Activated CD8-positive, alpha-beta memory T cell treated with anti-CD3 and anti-CD28 coated beads for 4 hours (primary cell): ENCODE data around the gene ANXA3.
"Not testable (repeated sequence)": the region's sequence is repeated elsewhere in the genome, so short reads cannot be mapped to it uniquely, and the experiment has no call there.

Experiments used
- DNase-seq, 2 donors: peaks; one replicate each; pipeline ENCODE4 v3.0.0-alpha.2; 2020; ENCODE audit warnings: low read depth in 2 of 2

Gene ANXA3

DNA sequence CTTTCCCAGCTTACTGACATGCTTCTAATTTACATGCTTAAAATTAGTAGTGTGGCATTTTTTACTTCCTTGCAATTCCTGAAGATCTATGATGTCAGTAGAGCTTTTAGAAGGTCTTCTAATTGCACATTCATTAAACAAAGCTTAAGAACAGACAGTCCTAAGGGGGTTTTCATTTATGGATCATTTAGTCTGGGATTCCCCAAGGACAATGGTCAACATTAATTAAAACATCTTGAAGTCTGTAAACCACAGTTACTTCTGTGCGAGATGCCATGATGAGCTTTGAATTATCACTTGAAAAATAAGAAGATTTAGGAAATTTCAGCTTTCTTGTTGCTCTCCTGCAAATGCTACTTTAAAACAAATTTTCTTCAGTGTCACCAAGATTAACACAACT is 20.2 kb downstream of the ANXA3 start:
- no peak for DNase-seq

DNA sequence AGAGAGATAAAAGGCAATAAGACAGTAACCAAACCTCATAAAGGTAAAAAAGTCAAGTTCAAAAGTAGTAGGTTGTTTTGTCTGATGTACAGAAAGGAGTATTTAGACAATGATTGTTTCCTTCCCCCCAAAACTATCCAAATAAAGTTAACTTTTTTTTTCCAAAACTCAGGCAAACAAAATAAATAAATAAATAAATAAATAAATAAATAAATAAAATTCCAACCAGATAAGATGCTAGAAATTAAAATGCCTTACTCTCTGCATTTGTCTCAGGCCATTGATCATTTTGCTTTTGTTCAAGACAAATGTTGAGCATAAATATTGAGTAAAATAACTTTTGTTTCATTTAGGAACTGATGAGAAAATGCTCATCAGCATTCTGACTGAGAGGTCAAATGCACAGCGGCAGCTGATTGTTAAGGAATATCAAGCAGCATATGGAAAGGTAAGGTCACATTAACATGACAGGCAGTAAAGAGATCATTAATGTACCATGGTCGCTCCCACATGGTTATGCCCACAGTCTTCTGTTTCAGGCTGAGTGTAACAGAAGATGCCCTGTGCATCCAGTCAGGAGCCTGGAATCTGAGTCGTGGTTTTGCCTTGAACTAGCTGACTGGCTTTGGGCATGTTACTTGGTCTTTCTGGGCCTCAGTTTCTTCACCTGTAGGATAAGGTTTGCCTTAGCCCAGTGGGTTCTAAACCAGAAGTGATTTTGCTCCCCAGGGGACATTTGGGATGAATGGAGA is 27.3 kb downstream of the ANXA3 start:
- no peak for DNase-seq

DNA sequence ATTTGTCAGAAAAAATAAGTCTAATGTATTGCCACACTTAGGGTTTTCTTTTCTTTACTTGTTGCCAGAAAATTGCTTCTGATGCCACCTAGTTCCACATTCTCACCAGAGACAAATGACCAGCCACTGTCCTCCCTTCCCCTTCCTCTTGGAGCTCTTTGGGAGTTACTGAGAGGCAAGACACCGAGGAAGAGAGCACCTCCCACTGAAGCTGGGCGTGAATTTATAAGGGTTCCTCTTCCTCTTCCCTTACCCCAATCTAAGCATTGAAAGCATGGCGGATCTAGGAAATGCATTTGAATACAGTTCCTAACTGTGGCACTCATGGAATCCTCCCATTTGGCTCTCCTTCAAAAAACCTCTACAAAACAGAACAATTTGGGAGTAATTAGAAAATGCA is 30.0 kb downstream of the ANXA3 start:
- DNase-seq, result no peak

DNA sequence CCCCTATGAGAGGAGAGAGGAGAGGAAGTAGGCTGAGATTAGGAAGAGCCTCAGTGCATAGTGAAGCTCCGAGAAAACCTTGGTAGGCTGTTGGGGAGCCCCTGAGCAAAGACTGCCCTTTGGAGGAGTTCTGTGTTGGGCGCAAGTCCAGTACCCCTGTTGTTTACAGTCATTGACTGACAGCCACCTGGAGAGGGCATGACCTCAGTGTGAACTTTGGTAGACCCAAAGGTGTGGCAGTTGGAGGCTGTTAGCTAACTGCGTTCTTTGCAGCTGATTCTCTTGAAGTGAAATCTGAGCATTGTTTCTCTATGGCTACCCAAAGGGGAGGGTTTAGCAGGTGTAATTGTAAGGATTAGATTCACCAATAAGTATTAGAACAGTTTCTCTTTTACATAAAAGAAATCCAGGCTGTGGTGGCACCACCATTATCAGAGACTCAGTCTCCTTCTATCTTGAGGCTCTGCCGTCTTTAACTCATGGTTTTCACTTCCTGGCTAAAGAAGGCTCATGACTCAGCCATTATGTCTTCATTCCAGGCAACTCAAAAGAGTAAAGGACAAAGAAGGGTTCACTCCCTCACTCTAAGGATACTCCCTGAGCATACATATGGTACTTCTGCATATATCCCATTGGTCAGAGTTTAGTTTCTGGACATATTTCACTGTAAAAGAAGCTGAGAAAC is 33.4 kb downstream of the ANXA3 start:
- DNase-seq, result no peak

DNA sequence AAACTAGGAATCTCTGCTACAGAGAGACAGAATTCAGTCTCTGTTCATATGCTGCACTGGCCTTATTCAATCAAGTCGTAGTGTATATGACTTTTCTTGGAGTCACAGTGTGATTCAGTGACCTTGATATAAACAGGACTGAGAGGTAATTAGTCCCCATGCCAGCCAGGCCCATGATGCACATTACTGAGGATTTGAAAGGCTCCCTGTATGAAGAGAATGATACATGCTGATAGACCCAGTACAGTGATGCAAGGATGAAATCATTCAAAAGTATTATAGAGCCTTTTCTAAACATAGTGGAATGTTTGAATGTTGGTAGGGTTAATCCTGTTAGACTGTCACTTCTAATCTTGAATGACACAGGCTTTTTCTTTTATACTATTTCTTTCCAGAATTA is 34.1 kb downstream of the ANXA3 start:
- no peak for DNase-seq

DNA sequence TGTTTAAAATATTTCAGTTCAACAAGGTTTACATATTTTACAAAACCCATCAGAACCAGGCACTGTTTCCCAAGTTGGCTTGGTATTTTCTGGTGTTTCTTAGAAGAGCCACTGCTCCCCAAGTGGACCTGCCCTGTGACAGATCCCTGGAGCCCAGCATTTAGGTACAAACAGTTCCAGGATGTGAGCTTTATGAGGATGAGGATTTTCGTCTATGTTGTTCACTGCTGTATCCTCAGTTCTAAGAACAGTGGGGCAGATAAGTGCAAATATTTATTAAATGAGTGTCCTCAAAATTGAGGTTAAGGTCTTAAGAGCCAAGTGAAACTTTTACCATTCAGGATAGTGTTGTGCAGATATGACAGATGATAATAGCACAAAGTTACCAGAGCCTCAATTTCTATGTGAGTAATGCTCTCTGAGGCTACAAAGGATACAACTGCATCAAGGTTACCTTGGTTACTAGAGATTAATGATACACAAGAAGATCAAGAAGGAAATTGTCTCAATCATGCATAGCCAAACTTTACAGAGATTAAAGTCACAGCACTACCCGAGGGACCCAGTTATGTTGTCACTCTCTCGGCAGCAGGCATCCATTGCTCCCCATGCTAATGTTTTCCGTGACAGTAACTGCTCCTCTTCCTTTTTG is 37.5 kb downstream of the ANXA3 start:
- DNase-seq, result no peak

DNA sequence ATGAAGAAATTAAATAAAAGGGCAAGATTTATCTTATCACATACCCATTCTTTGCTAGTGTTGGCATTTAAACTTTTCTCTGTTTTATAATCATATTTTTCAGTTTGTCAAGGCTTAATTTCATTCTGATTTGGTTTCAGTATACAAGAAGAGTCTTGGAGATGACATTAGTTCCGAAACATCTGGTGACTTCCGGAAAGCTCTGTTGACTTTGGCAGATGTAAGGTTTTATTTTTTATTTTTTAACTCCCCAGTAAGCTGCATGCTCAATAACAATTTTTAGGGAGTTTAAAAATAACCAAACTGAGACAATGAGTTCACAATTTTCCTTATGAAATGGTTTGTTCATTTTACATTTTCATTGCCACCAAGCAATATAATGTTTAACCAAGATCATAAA is 39.8 kb downstream of the ANXA3 start:
- no peak for DNase-seq

DNA sequence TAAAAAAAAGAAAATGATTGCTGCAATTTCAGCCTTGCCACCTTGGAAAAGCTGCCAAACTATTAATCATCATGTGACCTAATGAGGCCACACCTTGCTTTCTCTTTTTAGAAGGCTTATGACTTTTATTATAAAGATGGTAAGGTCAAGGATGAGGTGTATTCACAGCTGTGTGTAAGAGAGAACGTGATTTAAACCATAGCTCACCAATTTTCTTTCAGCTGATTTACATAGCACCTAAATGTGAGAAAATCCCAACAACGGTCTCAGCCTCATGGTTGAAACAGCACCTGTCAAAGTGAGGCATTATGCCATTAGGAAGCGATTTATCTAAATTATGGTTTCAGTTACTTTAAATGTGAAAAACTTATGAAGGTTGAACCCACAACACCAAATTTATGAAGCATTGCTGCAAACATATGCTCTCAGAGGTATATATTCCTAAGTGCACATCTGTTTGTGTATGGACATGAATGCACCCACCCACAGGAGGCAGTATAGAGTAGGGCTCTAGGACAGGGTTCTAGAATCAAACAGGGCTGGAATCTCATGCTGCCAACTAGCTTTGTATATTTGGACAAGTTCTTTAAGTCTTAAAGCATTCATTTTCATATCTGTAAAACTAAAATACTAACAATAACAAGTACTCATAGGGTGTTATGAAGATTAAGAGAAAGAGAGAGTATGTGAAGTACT is 40.7 kb downstream of the ANXA3 start:
- DNase-seq, result no peak

DNA sequence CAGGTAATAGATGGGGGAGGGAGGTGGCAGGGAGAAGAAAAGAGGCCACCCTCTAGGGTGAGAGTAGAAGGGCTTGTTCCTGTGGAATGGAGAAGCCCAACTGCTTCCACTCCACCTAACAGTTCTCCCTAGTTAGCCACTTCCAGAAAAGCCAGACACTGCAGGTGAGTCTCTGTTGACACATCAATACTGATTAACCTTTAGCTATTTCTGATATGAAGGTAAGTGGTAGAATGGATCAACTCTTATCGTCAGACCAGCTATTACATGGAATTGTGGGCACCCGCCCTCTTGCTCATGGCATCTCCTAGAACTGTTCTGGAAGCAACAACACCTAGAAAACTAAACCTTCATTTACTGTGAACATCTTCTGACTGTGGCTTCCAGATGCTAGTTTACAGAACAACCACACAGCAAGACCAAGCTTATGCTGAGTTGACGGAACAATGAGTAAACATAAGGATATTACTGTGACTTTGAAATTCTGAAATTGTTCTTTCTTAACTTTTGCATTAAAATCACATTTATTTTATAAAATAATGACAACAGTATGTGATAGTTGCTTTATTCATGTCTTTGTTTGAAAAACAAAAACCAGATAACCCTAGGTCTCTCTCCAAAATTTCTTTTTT is 44.7 kb downstream of the ANXA3 start:
- no peak for DNase-seq

DNA sequence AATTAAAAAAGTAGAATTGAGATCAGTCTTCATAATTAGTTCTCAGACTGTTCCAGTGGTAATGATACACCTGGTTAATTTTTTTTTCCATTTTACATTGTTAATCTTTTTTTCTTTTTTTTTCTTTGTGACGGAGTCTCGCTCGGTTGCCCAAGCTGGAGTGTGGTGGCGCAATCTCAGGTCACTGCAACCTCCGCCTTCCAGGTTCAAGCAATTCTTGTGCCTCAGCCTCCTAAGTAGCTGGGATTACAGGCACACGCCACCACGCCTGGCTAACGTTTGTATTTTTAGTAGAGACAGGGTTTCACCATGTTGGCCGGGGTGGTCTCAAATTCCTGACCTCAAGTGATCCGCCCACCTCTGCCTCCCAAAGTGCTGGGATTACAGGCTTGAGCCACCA is 46.9 kb downstream of the ANXA3 start:
- DNase-seq, result not testable (repeated sequence)

DNA sequence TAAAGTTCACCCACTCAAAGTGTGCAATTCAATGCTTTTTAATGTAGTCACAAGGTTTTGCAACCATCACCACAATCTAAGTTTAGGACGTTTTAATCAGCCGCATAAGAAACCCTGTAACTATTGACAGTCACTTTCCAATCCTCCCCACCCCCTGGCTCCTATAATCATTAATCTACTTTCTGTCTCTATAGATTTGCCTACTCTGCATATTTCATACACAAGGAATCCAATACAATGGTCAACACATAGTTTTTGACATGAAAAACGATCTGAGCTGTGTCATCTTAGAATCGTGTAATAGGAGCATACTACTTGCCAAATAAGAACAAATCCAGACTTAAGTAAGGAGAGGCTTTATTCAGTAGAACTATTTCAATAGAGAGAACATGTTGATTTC is 47.6 kb downstream of the ANXA3 start:
- no peak for DNase-seq

DNA sequence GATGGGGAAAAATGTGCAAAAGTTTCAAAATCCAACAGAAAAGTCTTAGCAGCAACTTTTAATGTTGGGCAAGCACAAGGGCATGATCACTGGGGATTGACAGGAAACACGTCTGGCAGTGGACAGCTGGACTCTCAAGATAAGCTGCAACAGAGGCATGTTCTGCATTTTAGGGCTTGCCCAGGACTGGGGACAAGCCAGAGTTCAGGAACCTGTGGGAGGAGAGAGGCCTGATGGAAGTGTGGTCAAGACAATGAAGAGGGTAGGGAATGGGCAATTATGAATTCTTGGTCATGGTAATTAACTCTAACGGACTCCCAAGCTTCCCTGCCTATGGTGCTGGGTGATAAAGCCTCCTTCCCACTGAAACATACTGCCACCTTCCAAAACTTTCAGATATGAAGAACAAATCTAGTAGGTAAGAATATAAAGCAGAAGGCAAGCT is 48.4 kb downstream of the ANXA3 start:
- no peak for DNase-seq

DNA sequence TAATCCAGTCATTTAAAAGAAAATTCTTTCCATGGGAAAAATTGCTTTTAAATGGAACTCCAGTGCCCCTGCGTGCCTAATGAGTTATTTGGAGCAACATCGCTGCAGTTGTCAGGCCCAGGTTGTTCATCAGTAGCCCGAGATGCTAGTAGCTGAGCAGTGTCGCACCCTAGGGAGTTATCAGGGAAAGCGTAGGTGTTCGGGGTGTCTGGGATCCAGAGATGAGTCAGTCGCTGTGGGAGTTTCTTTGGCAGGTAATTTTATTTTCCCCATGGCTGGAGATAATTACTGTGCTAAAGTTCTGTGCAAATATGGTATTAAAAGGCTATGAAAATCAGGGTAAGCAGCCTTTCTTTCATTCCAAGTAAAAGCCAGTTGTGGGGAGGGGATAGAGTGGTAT is 49.4 kb downstream of the ANXA3 start:
- DNase-seq, result no peak

DNA sequence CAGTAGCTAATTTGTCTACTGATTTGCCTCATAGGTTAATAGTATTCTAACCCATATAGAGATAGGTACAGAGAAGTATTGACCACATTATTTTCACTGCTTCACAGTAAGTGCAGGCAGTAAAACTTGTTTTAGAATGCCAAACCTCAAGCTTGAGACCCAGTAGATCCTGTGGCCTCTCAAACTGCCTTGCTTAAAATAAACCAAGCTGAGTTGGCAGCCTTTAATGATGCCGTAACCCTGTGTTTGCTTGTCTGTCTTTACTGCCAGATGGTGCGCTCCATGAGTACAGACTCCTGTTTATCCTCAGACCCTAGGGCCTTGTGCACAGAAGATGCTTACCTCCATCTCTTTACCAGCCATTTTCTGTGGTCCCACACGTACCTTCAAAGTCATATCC is 50.8 kb downstream of the ANXA3 start:
- no peak for DNase-seq

DNA sequence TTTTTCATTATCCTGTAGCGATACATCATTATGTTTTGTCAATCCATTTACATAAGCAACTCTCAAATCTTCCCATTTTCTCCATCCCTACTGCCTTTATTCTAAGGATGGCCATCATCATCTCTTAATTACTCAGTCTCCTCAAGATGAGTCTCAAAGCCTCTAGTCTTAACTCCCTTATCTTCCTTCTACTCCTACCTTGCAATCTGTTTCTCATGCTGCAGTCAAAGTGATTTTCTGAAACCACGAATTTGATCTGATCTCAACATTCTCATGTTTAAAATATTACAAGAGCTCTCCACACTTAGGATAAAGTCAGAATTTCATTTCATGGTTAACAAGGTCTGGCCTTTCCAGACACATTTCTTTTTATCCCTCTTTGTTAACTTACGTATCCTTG is 51.8 kb downstream of the ANXA3 start:
- no peak for DNase-seq

DNA sequence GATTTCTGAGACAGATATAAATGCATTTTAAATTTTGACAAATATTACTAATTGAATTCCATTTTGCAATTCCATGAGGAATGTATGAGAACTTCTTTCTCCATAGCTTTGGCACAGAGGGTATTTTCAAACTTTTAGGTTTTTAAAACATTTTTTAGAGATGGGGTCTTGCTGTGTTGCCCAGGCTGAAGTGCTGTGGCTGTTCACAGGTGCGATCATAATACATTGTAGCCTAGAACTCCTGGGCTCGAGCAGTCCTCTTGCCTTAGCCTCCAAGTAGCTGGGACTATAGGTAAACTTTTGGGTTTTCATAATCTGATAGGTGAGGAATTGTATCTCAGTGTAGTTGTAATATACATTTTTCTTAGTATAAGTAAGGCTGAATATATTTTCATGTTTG is 53.4 kb downstream of the ANXA3 start:
- DNase-seq, result no peak

DNA sequence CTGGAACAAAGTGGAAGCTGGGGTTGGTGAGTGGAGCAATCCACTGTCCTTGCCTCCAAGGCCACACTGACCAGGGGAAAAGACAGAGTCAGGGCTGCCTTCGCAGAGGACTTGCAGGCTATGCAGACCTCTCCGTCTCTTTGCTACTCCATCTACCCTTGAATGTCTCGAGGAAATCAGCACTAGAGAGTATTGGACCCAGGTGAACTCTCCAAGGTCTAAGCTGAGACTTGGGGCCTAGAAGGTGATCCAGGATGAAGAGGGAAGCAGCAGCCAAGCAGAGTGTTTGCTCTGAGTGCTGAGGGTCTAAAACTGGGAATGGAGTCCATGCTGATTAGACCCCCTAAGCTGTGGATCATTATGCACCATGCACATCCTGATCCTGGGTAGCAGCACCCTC is 54.5 kb downstream of the ANXA3 start:
- DNase-seq, result no peak

DNA sequence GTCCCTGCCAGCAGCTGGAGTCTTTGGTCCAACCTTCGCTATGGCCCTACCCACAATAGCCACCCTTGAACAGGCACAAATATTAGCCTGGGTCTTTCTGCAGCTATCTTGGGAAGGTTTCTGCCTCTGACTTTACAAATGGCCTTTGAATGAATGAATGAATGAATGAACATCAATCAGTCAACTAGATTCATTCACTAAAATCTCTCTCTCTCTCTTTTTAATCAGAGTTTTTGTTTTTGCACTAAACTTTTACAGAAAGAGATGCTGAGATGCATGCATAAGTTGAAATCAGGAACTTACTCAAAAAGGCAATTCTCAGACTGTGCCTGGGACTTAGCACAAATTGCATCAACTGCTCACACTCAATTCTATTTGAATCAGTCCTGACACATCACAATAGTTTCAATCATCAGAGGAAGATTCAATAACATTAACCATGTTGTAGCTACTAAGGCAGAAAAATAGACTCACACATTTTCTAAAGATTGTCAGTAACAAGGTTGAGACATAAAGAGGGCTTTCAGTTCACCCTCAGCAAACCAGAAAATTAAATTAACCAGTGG is 55.0 kb downstream of the ANXA3 start:
- no peak for DNase-seq

DNA sequence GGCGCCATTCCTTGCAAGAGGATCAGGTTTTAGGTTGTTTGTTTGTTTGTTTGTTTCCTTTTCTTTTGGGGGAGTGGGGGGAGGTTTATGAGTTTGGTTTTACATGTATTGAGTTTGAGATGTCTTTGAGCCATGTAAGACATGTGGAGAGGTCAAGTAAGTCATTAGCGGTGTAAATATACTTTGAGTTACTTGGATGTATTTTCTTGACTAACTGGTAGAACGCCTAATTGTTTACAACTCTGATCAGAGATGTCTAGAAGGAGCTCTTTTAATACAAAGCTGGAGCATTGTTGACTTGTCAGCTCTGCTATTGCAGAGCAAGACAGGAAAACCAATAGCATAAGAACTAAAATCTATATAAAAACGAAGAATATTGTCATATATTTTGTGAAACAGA is 57.1 kb downstream of the ANXA3 start:
- DNase-seq, result no peak

DNA sequence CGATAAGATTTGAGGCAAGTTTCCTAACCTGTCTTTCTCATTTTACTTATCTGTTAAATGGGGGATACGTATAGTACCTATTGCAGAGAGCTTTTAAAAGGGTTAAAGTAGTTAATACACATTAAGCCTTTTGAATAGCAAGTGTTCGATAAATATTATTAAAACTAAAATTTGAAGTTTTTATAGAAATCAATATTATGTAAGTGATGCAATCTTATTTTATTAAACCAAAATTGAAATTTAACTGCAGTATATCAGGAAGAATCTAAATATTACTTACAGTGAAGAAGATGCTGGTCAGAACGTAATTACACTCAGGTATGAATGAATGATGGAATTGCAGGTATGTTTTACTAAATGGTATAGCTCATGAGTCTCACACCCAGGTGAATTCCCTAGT is 58.0 kb downstream of the ANXA3 start:
- no peak for DNase-seq

DNA sequence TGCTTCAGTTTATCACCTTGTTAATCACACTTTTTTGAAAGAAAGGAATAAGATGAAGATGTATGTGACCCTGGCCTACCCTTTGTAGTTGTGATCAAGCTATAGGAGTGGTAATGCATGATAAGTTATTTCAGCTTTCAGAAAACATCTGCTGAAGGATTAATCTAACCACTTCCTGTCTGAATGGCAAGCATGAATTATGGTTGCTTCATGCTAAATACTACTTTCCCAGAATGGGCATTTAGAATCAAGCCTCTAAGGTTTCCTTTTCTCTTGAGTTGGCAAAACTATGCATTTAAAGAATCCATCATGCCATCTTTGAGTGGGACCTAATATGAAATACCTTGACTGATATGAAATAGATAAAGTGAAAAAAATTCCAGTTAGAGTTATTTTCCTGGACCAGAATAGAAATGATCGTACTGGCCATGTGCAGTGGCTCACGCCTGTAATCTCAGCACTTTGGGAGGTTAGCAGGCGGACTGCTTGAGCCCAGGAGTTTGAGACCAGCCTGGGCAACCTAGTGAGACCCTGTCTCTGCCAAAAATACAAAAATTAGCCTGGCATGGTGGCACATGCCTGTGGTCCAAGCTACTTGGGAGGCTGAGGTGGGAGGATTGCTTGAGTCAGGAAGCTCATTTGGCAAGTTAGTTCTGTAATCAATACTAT is 59.1 kb downstream of the ANXA3 start:
- no peak for DNase-seq
